Ovary (tissue), 9 donors: ENCODE results near the gene LMTK3. TPM values are rescaled to one million over a fixed set of nuclear protein-coding genes. Genes with fewer than 3 reads are reported as not detected.

ENCODE experiments used
- DNase-seq, 5 donors: peaks; one replicate each; pipeline ENCODE4 v3.0.0-alpha.2; 2019 to 2020
- H3K27ac ChIP-seq, 2 donors: fragments of 200-600 bp; one replicate each; pipeline versions ENCODE4 v1.5.1 to v1.8.0; 2019 to 2022
- H3K27me3 ChIP-seq: fragments of 200-600 bp; one replicate; pipeline ENCODE4 v1.8.0; 2022
- H3K36me3 ChIP-seq: fragments of 200-600 bp; sonication (generic); one replicate; pipeline ENCODE4 v1.5.1; 2019
- H3K4me1 ChIP-seq: one replicate; pipeline ENCODE4 v1.8.1; 2013; ENCODE audit warnings: mild to moderate bottlenecking, moderate library complexity; ENCODE audit not compliant: insufficient read depth
- H3K4me3 ChIP-seq: fragments of 200-600 bp; sonication (generic); one replicate; pipeline ENCODE4 v1.5.1; 2017
- H3K9me3 ChIP-seq, 2 donors: fragments of 200-600 bp in 1 of 2; sonication (generic) in 1 of 2; one replicate each; pipeline versions ENCODE4 v1.5.1 to v1.8.1; 2013 to 2019; ENCODE audit warnings: mild to moderate bottlenecking in 1 of 2, moderate library complexity in 1 of 2
- CTCF ChIP-seq, 3 donors: fragments of 450-650 bp in 2 of 3; fragments of 200-600 bp in 1 of 3; IDR thresholded peaks; one replicate each; pipeline versions ENCODE4 v1.5.1 to v1.8.0; 2016 to 2022; ENCODE audit warnings: antibody characterized with exemption in 3 of 3, mild to moderate bottlenecking in 1 of 3
- EP300 ChIP-seq: sonication (generic); formaldehyde crosslinking; IDR thresholded peaks from one replicate; pipeline ENCODE4 v1.6.1; 2017; ENCODE audit warnings: antibody characterized with exemption
- POLR2A ChIP-seq: fragments of 450-650 bp; IDR thresholded peaks from one replicate; pipeline ENCODE4 v1.6.1; 2017; ENCODE audit warnings: antibody characterized with exemption, mild to moderate bottlenecking, moderate library complexity
- WGBS, 3 donors: extraction: QIAGEN DNeasy Blood & Tissue Kit in 1 of 3; methylation state at CpG; one replicate each; pipeline versions ENCODE4 v1.1.5 to v1.1.7; 2013 to 2017; 5-methylcytosine and 5-hydroxymethylcytosine counted together
- intact Hi-C, 4 donors: fragments of 100-400 bp; cut with DNase I; formaldehyde crosslinking; loops; one replicate each; pipeline versions ENCODE4 v1.11.0 to v1.15.1; 2022 to 2023
- polyA plus RNA-seq, 2 donors: library from polyadenylated mRNA; stranded (reverse); fragments of 200-250 nt in 1 of 2; fragments of 350-450 nt in 1 of 2; fragmentation: Illumina TruSeq in 1 of 2; extraction: RNeasy Lipid Tissue Mini Kit (QIAGEN cat#74804) in 1 of 2; gene quantifications; one replicate each; pipeline ENCODE4 v1.2.3, GENCODE V29; 2013 to 2014
- total RNA-seq, 7 donors: library from RNA; depleted of rRNA in 2 of 7; stranded (reverse); fragments of >200 nt in 2 of 7; fragmentation: NEBNext Ultra II Directional in 3 of 7; extraction: Animal tissue kit (Norgen Biotek cat#: 25700) in 3 of 7; gene quantifications; one replicate each; pipeline versions ENCODE4 v1.1.0 to v1.2.4, GENCODE V29; 2016 to 2023
- donor health status: DM: no; HTN: no; CAD: no; lungs with moderate emphysema.
- donor health status: DM: no; HTN: no; CAD: no.
- donor health status: Bipolar disorder and iron deficiency.
- donor health status: DM: yes; HTN: yes; CAD: no.
- donor health status: DM: no; HTN: no; CAD: no.
- donor health status: DM: yes; HTN: yes; CAD: no.

The LMTK3 gene
- total and polyA plus RNA-seq, 9 donors = 0.27 to 2.5 (median 0.49) TPM; not detected in 1

DNA sequence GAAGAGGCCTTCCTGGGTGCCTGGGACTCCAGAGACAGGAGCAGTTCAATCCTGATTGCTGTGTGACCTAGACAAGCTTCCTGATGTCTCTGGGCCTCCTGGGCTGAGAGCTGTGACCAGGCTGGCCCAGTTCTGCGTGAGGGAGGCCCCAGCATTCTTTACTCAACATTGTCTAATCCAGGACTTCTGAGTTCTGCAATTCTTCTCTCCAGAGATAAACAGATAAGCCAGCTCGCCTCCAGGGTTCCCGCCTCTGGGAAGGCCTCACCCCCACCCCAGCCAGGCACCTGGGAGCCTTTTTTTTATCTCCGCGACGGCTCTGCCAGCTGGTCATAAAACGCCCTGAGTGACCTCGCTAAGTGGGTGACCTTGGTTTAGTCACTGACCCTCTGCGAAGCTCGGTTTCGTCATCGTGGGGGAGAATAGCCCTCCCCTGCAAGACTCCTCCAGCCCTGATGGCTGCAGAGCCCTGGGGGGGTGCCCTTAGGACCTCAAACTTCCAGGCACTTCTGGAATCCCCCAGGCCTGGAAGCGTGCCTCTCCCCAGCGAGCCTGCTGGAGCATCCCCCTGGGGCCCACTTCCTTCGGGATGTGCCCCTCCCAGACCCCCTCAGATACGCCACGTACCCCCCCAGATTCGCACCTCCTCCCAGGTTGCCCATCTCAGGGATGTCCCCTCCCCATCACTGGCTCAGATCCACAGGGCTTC, 42.2 kb upstream of the LMTK3 start:
- H3K9me3 ChIP-seq = no peaks in the 10 kb centered on the region
- no peak overlapping the region for H3K27ac ChIP-seq
- 8 to 15% (median 11%) methylated on average over 18 of the region's 18 CpGs for WGBS, 3 donors
- peaks cover 2% of the 10 kb centered on the region for H3K4me1 ChIP-seq
- H3K36me3 ChIP-seq = no peaks in the 10 kb centered on the region
- intact Hi-C loops = no loop called here
- no peak for TF ChIP-seq CTCF (IDR thresholded peaks at IDR 0.05)
- no peak for TF ChIP-seq POLR2A
- TF ChIP-seq EP300 = no peak
- DNase-seq = no peak
- no peak overlapping the region for H3K4me3 ChIP-seq
- H3K27me3 ChIP-seq = no peaks in the 10 kb centered on the region

GRCh38 chr19:48552406-48553322, 41.0 kb upstream of the LMTK3 start:
- DNase-seq = no peak
- Histone ChIP-seq H3K9me3 (no peaks in the 10 kb centered on the region), H3K27me3 (no peaks in the 10 kb centered on the region), H3K36me3 (no peaks in the 10 kb centered on the region), H3K4me1 (peaks cover 2% of the 10 kb centered on the region), H3K27ac (no peak overlapping the region), H3K4me3 (no peak overlapping the region)
- intact Hi-C loops = no loop called here
- WGBS, 3 donors = 72 to 82% (median 75%) methylated on average over 18 to 19 of the region's 19 CpGs
- TF ChIP-seq EP300 (no peak), CTCF (IDR thresholded peaks at IDR 0.05) (no peak), POLR2A (no peak)

- DNase-seq = no peak
- no peaks in the 10 kb centered on the region for H3K9me3 ChIP-seq
- WGBS, 3 donors = 55 to 59% (median 56%) methylated on average over 29 to 36 of the region's 36 CpGs
- H3K4me3 ChIP-seq = no peak within 1 kb of the TSS
- TF ChIP-seq EP300 = no peak
- no peak for TF ChIP-seq CTCF (IDR thresholded peaks at IDR 0.05)
- H3K27ac ChIP-seq = no peak within 1 kb of the TSS
- H3K4me1 ChIP-seq = peaks cover 2% of the 10 kb centered on the region
- H3K36me3 ChIP-seq = no peaks in the 10 kb centered on the region
- H3K27me3 ChIP-seq = no peaks in the 10 kb centered on the region
- intact Hi-C loops = no loop called here
Observed at GRCh38 chr19:48551437-48552302, 40.0 kb upstream of the LMTK3 start, which contains the start of gene SULT2B1. SULT2B1 (plus strand) TSS chr19:48552172; CDS start chr19:48552253, 81 bp downstream.

DNA sequence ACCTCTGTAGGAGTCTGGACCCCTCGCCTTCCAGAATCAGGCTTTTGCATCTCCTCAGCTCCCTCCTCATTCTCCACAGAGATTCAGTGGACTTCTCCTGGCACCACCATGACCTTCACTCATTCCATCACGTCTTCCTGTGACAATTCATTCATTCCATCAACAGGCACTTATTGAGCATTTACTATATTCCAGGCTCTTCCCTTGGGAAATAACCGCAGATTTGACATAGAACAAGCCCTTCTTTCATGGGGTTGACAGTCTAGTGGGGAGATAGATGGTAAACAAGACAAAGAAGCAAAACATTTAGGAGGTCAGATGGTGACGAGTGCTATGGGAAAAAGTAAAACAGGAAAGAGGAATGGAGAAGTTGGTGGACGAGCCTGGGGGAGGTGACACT, 37.7 kb upstream of the LMTK3 start:
- peaks cover 2% of the 10 kb centered on the region for H3K4me1 ChIP-seq
- TF ChIP-seq CTCF (IDR thresholded peaks at IDR 0.05) (no peak), EP300 (no peak), POLR2A (no peak)
- DNase-seq = no peak
- 66 to 73% (median 66%) methylated on average over 5 of the region's 5 CpGs for WGBS, 3 donors
- no peaks in the 10 kb centered on the region for H3K9me3 ChIP-seq
- H3K4me3 ChIP-seq = no peak overlapping the region
- intact Hi-C loops = no loop called here
- no peak overlapping the region for H3K27ac ChIP-seq
- no peaks in the 10 kb centered on the region for H3K27me3 ChIP-seq
- H3K36me3 ChIP-seq = no peaks in the 10 kb centered on the region
